ENCODE measurements around the gene PTPRR.

GRCh38 chr12:70659077-70659606, 261.4 kb downstream of the PTPRR start:
- TF ChIP-seq CTCF (IDR thresholded peaks at IDR 0.05; ENCODE audit: low read depth, low read length, poor library complexity, severe bottlenecking), result no peak
- TF ChIP-seq EZH2phosphoT487 (IDR thresholded peaks at IDR 0.05; ENCODE audit: borderline replicate concordance, low read length), result no peak

All from DOHH2 (cell line).